ENCODE measurements around the gene MSANTD1. TPM values are rescaled to one million over a fixed set of nuclear protein-coding genes. Genes with fewer than 3 reads are reported as not detected.

The MSANTD1 gene
- total RNA-seq, 1 experiment from 2014 or later: 0.04 TPM

DNA sequence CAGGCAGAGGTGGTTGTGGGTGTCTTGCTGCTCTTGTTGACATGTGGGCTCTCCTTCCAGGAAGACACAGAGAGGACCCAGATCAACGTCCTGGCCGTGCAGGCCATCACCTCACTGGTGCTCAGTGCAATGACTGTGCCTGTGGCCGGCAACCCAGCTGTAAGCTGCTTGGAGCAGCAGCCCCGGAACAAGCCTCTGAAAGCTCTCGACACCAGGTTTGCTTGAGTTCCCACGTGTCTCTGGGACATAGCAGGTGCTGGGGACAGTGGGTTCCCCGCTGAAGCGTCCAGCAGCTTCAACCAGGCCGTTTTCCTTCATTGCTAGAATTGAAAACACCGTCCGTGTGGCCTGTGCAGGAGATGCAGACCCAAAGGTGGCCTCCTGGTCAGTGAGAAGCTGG lies 25.6 kb upstream of the MSANTD1 start:
- no peak overlapping the region for H3K27ac ChIP-seq
- peaks cover 4% of the 10 kb centered on the region for H3K4me1 ChIP-seq
- no peaks in the 10 kb centered on the region for H3K27me3 ChIP-seq
- no peak for DNase-seq
- peaks cover 36% of the 10 kb centered on the region for H3K36me3 ChIP-seq
- H3K4me3 ChIP-seq: no peak overlapping the region
- H3K9me3 ChIP-seq (replicated peaks): no peaks in the 10 kb centered on the region

DNA sequence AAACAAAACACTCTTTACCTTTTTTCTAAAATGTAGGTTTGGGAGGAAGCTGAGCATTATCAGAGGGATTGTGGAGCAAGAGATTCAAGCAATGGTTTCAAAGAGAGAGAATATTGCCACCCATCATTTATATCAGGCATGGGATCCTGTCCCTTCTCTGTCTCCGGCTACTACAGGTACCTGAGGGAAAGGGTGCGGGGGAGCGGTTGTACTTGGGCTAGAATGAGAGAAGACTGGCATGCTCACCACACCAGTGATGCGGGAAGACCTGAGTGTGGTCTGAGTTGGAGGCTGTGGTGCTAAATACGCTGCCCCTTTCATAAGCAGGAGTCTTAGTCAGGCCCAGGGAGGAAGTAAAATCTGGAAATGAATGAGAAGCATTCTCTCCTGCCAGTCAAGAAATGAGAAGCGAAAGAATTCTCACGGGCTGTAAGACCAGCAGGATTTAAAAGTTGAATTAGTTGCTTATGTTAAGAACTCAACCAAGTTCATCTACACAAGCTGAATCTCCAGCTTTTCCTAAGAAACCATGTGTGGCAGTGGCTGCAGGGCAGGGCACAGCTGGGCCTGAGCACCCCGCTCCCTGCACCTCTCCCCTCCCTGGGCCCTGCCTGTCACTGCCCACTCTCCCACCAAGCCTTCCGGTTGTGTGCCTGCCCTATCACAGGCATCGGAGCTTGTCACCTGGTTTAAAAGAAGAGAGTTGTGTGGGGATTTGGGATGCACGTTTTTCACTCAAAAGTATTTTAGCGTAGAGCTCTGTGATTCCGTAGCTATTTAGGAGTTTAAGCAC lies 24.8 kb upstream of the MSANTD1 start:
- no peak for DNase-seq
- H3K36me3 ChIP-seq: peaks cover 41% of the 10 kb centered on the region
- peaks cover 4% of the 10 kb centered on the region for H3K4me1 ChIP-seq
- H3K4me3 ChIP-seq: no peak overlapping the region
- no peaks in the 10 kb centered on the region for H3K27me3 ChIP-seq
- no peak overlapping the region for H3K27ac ChIP-seq
- no peaks in the 10 kb centered on the region for H3K9me3 ChIP-seq (replicated peaks)

DNA sequence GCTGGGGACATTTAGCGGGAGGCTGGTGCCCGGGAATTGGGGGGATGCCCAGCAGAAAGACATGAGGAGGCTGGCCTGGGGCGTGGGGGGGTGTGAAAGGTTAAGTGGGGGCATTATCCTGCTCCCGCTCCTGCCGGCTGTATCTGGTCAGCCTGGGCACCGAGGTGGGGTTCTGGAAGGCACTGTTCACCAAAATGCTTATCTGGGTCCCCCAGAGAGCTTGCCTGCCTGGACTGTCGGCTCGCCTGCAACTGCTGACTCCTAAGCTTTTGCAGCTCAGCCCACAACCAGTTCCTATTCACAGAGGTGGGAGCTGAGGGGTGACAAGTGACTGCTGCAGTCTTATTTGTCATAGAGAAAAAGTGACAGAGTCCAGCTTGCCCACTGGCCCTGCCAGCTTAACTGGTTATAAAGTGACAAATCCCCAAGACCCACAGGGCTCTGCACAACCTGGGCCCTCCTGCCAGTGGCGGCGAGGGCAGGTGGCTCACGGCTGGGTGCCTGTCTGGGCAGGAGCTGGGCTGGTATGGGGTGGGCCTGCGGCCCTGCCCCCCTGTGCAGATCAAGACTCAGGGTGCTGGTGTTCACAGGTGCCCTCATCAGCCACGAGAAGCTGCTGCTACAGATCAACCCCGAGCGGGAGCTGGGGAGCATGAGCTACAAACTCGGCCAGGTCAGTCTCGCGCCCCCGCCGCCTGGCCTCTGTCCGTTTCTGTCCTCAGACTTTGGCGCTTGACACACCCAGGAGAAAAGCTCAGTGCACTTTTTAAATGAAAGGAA lies 23.7 kb upstream of the MSANTD1 start:
- Histone ChIP-seq H3K9me3 (replicated peaks) (no peaks in the 10 kb centered on the region), H3K36me3 (peaks cover 48% of the 10 kb centered on the region), H3K27me3 (no peaks in the 10 kb centered on the region), H3K4me1 (peaks cover 4% of the 10 kb centered on the region), H3K4me3 (no peak overlapping the region), H3K27ac (no peak overlapping the region)
- DNase-seq: no peak

DNA sequence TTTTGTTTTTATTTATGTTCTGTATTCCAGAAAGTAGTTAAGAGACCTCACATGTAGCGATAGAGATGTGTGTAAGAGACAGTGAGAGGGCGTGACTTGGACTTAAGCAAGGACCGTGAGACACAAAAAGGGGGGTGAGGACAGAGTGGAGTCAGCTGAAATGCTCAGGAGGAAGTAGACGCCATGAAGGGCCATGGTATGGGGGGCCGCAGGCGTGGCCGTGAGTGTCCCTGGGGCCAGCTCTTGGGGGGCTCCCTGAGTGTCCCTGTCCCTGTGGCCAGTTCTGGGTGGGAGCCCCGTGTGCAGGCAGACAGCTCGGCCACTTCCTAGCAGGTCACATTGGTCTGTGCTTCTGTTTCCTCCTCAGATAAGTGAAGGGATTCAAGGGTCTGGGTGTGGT lies 23.0 kb upstream of the MSANTD1 start:
- Histone ChIP-seq H3K9me3 (replicated peaks) (no peaks in the 10 kb centered on the region), H3K4me3 (no peak overlapping the region), H3K4me1 (peaks cover 4% of the 10 kb centered on the region), H3K36me3 (peaks cover 47% of the 10 kb centered on the region), H3K27ac (no peak overlapping the region), H3K27me3 (no peaks in the 10 kb centered on the region)
- DNase-seq: no peak

DNA sequence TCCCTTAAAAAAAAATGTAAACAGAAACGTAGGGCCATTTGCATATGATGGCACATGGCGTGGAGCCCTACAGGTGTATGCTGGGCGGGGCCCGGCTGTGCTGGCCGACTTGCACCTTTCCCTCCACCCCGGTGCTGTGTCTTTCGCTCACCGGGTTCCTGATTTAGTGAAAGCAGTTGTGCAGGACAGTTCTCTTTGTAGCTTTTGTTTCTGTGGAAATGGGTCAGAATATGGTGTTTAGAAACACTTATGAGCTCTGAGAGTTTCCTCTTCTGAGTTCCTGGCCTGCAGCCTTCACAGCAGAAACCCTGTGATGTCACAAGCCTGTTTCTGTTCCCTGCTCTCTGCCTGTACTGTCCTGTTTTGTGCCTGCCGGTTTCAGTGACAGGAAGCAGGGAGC lies 22.5 kb upstream of the MSANTD1 start:
- no peak overlapping the region for H3K4me3 ChIP-seq
- no peak overlapping the region for H3K27ac ChIP-seq
- peaks cover 4% of the 10 kb centered on the region for H3K4me1 ChIP-seq
- no peaks in the 10 kb centered on the region for H3K9me3 ChIP-seq (replicated peaks)
- no peak for DNase-seq
- peaks cover 47% of the 10 kb centered on the region for H3K36me3 ChIP-seq
- no peaks in the 10 kb centered on the region for H3K27me3 ChIP-seq

DNA sequence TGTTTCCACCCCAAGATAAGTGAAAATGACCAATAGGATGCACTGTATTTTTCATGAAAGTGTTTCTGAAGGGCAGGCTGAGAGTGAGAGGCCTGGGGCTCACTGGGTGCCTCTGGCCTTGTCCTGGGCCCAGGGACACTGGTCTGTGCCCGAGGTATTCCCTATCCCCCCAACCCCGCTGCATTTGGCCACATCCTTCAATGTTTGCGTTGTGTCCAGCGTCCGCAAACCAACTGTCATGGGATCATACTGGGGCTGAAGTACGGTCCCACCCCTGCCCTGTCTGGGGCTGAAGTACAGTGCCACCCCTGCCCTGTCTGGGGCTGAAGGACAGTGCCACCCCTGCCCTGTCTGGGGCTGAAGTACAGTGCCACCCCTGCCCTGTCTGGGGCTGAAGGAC lies 22.0 kb upstream of the MSANTD1 start:
- Histone ChIP-seq H3K27me3 (no peaks in the 10 kb centered on the region), H3K9me3 (replicated peaks) (no peaks in the 10 kb centered on the region), H3K27ac (no peak overlapping the region), H3K36me3 (peaks cover 47% of the 10 kb centered on the region), H3K4me3 (no peak overlapping the region), H3K4me1 (peaks cover 4% of the 10 kb centered on the region)
- no peak for DNase-seq

DNA sequence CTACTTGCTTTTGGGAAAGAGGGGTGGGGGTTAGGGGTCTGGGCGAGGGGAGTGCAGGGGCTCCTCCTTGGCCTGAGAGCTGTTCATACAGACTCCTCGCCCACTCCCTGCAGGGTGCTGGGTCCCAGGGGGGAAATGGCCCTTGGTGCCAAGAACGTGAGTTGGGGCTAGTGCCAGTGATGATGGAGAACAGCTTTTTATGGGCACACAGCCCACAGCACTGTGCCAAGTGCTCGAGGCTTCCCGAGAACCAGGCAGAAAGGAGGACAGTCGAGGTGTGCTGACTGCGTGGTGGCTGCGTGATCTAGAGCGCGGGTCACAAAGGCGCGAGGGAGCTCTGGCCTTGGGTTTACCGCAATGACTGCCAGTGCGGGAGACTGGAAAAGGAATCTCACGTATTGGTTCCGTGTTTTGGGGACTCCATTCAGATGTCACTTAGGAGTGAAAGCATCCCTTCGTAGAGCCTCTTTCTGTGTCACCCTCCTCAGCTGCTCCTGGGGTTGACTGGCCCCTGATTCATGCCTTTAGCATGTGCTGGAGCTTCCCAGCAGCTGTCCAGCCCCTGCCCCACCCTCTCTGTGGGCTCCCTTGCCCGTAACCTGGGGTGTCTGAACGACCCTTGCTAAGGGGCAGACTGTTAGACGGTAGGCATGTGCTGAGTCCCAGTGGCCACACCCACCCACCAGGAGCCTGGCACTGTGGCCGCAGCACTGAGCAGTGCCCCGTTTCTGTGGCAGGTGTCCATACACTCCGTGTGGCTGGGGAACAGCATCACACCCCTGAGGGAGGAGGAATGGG lies 20.9 kb upstream of the MSANTD1 start:
- peak; percentile 34 to 57 for DNase-seq
- peak overlapping the region; percentile 6 for H3K27ac ChIP-seq
- peaks cover 4% of the 10 kb centered on the region for H3K4me1 ChIP-seq
- H3K36me3 ChIP-seq: peaks cover 42% of the 10 kb centered on the region
- no peaks in the 10 kb centered on the region for H3K9me3 ChIP-seq (replicated peaks)
- no peak overlapping the region for H3K4me3 ChIP-seq
- H3K27me3 ChIP-seq: no peaks in the 10 kb centered on the region

DNA sequence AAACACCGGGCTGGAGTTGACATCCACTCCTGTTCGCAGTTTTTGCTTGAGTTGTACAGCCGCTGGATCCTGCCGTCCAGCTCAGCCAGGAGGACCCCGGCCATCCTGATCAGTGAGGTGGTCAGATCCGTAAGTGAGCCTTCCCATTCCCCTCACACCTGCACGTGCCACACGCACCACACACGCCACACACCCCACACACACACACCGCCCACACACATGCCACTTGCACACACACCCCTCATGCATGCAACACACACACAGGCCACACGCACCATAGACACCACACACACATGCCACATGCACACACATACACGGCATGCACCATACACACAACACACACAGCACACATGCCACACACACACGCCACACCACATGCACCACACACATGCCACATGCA lies 20.1 kb upstream of the MSANTD1 start:
- H3K27me3 ChIP-seq: no peaks in the 10 kb centered on the region
- no peak overlapping the region for H3K4me3 ChIP-seq
- DNase-seq: no peak
- H3K9me3 ChIP-seq (replicated peaks): no peaks in the 10 kb centered on the region
- H3K36me3 ChIP-seq: peaks cover 34% of the 10 kb centered on the region
- peaks cover 4% of the 10 kb centered on the region for H3K4me1 ChIP-seq
- H3K27ac ChIP-seq: no peak overlapping the region; the same call in 1 of the 2 replicates

DNA sequence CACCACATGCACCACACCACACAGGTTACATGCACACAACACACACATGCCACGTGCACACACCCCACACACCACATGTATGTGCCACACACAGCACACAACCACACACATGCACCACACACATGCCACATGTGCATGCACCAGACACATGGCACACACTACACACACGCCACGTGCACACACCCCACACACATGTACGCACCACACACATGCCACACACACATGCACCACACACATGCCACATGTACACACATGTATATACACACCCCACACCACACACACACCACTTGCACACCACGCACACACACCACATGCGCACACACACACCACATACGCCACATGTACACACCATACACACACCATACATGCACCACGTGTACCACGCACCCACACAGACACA lies 19.6 kb upstream of the MSANTD1 start:
- DNase-seq: no peak
- Histone ChIP-seq H3K36me3 (peaks cover 30% of the 10 kb centered on the region), H3K9me3 (replicated peaks) (no peaks in the 10 kb centered on the region), H3K4me1 (peaks cover 4% of the 10 kb centered on the region), H3K27me3 (no peaks in the 10 kb centered on the region), H3K27ac (no peak overlapping the region), H3K4me3 (no peak overlapping the region)

DNA sequence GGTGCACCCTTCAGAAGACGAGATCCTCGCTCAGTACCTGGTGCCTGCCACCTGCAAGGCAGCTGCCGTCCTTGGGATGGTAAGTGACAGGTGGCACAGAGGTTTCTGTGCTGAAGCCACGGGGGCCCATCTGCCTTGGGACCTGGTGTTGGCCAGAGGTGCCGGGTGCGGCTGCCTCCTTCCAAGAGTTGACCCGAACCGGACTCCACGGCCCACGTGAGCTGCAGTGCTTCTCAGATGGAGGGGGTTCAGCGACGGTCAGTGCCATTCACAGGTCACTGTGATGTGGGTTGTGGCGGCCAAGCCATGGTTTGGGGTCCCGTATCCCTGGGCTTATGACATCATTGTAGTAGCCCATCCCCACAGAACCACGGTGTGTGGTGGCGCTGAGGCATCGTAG lies 19.0 kb upstream of the MSANTD1 start:
- H3K4me3 ChIP-seq: no peak overlapping the region
- H3K27ac ChIP-seq: no peak overlapping the region
- no peak for DNase-seq
- peaks cover 4% of the 10 kb centered on the region for H3K4me1 ChIP-seq
- peaks cover 25% of the 10 kb centered on the region for H3K36me3 ChIP-seq
- H3K9me3 ChIP-seq (replicated peaks): no peaks in the 10 kb centered on the region
- no peaks in the 10 kb centered on the region for H3K27me3 ChIP-seq

DNA sequence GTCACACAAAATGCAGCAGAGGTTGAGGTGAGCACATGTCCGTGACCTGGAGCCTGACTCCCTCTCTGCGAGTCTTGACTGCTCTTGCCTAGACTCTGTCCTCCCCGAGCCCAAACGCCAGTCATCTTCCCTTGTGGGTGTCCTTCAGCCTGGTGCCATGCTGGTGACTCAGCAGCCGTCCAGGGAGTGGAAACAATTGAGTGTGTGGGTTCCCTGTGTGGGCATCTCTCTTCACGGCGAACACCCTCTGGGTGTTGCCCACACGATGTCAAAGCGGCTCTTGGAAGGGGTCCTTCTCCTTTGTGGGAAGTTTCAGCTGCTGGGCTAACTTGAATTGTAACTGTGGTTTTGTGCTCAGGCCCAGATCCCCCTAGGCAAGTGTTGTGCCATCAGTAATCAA lies 17.5 kb upstream of the MSANTD1 start:
- no peak overlapping the region for H3K27ac ChIP-seq
- H3K4me3 ChIP-seq: no peak overlapping the region
- no peaks in the 10 kb centered on the region for H3K9me3 ChIP-seq (replicated peaks)
- H3K4me1 ChIP-seq: peaks cover 4% of the 10 kb centered on the region
- H3K27me3 ChIP-seq: no peaks in the 10 kb centered on the region
- H3K36me3 ChIP-seq: peaks cover 25% of the 10 kb centered on the region
- DNase-seq: no peak

DNA sequence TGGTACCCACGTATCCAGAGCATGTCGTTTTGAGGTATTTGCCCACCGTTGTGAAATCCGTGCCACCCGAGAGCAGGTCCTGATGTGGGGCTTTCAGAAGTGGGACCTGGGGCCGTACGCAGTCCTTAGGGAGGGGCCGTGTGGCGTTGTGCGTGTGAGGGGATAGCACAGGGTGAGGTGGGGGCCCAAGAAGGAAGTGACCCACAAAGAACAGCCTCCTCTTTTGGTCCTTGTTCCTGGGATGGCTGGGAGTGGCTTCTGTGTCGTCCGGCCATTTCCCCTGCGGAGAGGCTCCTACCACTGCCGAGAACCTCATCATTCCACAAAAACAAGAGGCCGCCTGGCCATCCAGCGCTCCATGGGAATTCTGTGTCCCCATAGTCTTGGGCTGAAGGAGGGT lies 17.0 kb upstream of the MSANTD1 start:
- Histone ChIP-seq H3K36me3 (peaks cover 25% of the 10 kb centered on the region), H3K9me3 (replicated peaks) (no peaks in the 10 kb centered on the region), H3K27me3 (no peaks in the 10 kb centered on the region), H3K4me1 (peaks cover 4% of the 10 kb centered on the region), H3K4me3 (no peak overlapping the region), H3K27ac (no peak overlapping the region)
- DNase-seq: no peak

DNA sequence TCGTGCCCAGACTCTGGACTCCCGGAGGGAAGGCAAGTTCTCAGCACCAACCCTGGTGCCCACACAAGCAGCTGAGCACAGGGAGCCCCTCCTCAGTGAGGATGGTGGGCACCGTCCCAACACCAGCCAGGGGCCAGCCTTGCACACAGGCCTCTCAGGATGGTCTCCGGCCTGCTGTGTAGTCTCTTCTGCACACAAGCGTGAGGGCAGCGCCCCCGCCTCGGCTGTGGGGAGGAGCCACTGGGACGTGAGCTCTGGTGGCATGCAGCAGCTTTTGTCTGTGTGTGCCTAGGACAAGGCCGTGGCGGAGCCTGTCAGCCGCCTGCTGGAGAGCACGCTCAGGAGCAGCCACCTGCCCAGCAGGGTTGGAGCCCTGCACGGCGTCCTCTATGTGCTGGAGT lies 16.1 kb upstream of the MSANTD1 start:
- no peaks in the 10 kb centered on the region for H3K27me3 ChIP-seq
- peaks cover 2% of the 10 kb centered on the region for H3K4me1 ChIP-seq
- H3K9me3 ChIP-seq (replicated peaks): no peaks in the 10 kb centered on the region
- H3K27ac ChIP-seq: no peak overlapping the region
- DNase-seq: no peak
- no peak overlapping the region for H3K4me3 ChIP-seq
- H3K36me3 ChIP-seq: peaks cover 25% of the 10 kb centered on the region

DNA sequence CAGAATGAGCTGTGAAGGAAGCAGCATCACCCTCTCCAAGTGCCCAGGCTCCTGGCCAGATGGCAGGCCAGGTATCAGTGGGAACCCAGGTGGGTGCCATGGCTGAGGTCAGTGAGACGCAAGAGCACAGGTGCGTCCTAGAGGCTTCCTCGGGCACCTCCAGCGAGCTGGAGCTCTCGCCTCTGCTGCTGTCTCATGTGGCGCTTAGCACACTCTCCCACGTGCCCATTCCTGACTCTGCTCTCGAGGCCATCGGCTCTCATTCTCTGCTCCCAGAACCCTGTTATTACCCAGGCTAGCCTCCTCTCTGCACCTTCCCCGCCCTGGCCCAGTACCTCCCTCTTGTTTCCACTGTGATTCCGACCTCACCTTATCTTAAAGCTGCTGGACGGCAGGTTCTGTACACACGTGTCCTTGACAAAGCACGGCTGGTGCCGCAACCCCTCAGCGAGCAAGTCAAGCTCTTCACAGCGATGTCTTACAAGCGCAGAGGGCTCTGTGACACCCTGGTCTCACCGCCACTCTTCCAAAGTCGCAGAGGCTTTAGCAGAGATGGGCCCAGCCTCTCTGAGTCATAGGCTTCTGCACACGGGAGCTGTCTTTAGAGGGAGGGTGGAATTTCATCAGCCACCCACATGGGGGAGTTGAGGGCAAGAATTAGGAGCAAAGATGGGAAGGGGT lies 15.4 kb upstream of the MSANTD1 start:
- Histone ChIP-seq H3K4me3 (no peak overlapping the region), H3K36me3 (peaks cover 25% of the 10 kb centered on the region), H3K4me1 (no peaks in the 10 kb centered on the region), H3K27me3 (no peaks in the 10 kb centered on the region), H3K9me3 (replicated peaks) (no peaks in the 10 kb centered on the region), H3K27ac (no peak overlapping the region)
- no peak for DNase-seq

All from SJCRH30 (cell line).